Sigmoid colon (tissue), 7 donors: ENCODE measurements around the gene VSIG10L. TPM values are rescaled to one million over a fixed set of nuclear protein-coding genes. Genes with fewer than 3 reads are reported as not detected.

ENCODE experiments used
- DNase-seq: peaks from one replicate; pipeline ENCODE4 v3.0.0-alpha.2; 2019
- H3K27ac ChIP-seq, 4 donors: fragments of 200-600 bp; sonication (generic); one replicate each; pipeline ENCODE4 v1.5.1; 2016 to 2019; ENCODE audit warnings: mild to moderate bottlenecking in 1 of 4
- H3K27me3 ChIP-seq, 3 donors: fragments of 200-600 bp; sonication (generic); one replicate each; pipeline ENCODE4 v1.5.1; 2019; ENCODE audit warnings: mild to moderate bottlenecking in 1 of 3
- H3K36me3 ChIP-seq, 4 donors: fragments of 200-600 bp; sonication (generic); one replicate each; pipeline ENCODE4 v1.5.1; 2016 to 2019
- H3K4me1 ChIP-seq, 4 donors: fragments of 200-600 bp; sonication (generic); one replicate each; pipeline ENCODE4 v1.5.1; 2017 to 2019
- H3K4me3 ChIP-seq, 4 donors: fragments of 200-600 bp; sonication (generic); one replicate each; pipeline ENCODE4 v1.5.1; 2017 to 2019; ENCODE audit warnings: mild to moderate bottlenecking in 2 of 4, moderate library complexity in 1 of 4
- H3K9me3 ChIP-seq, 4 donors: fragments of 200-600 bp in 3 of 4; sonication (generic) in 3 of 4; one replicate each; pipeline versions ENCODE4 v1.5.1 to v1.6.1; 2013 to 2019
- EP300 ChIP-seq, 4 donors: sonication (generic); formaldehyde crosslinking; IDR thresholded peaks; one replicate each; pipeline ENCODE4 v1.6.1; 2017; ENCODE audit warnings: antibody characterized with exemption in 4 of 4
- POLR2A ChIP-seq, 2 donors: fragments of 450-650 bp; IDR thresholded peaks; one replicate each; pipeline ENCODE4 v1.6.1; 2016; ENCODE audit warnings: antibody characterized with exemption in 2 of 2, mild to moderate bottlenecking in 2 of 2, moderate library complexity in 2 of 2
- POLR2AphosphoS5 ChIP-seq, 4 donors: sonication (generic); formaldehyde crosslinking; IDR thresholded peaks; one replicate each; pipeline ENCODE4 v1.6.1; 2017; ENCODE audit warnings: antibody characterized with exemption in 4 of 4
- WGBS, 2 donors: extraction: QIAGEN DNeasy Blood & Tissue Kit; methylation state at CpG; one replicate each; pipeline ENCODE4 v1.1.7; 2013; 5-methylcytosine and 5-hydroxymethylcytosine counted together
- intact Hi-C: fragments of 100-400 bp; cut with DNase I; formaldehyde crosslinking; loops from one replicate; pipeline ENCODE4 v1.15.1; 2023
- polyA plus RNA-seq, 3 donors: library from polyadenylated mRNA; stranded (reverse); fragments of 200-250 nt; gene quantifications; one replicate each; pipeline ENCODE4 v1.2.3, GENCODE V29; 2013
- total RNA-seq, 4 donors: library from RNA; depleted of rRNA; stranded (reverse); fragments of >200 nt; gene quantifications; one replicate each; pipeline ENCODE4 v1.1.0, GENCODE V29; 2016
- TF ChIP-seq, protein P1 (sequence below), 4 experiments: fragments of 450-650 bp in 3 of 4; fragments of 200-600 bp in 1 of 4; IDR thresholded peaks; one replicate each; pipeline ENCODE4 v1.5.1; 2016 to 2019; ENCODE audit warnings: antibody characterized with exemption in 4 of 4, mild to moderate bottlenecking in 3 of 4, moderate library complexity in 2 of 4
- donor health status: healthy with polysubstance abuse.
- donor health status: Bipolar disorder and iron deficiency.
- donor health status: healthy.

Gene VSIG10L
- total and polyA plus RNA-seq, 7 donors = 0.55 to 2.1 (median 1.2) TPM

DNA sequence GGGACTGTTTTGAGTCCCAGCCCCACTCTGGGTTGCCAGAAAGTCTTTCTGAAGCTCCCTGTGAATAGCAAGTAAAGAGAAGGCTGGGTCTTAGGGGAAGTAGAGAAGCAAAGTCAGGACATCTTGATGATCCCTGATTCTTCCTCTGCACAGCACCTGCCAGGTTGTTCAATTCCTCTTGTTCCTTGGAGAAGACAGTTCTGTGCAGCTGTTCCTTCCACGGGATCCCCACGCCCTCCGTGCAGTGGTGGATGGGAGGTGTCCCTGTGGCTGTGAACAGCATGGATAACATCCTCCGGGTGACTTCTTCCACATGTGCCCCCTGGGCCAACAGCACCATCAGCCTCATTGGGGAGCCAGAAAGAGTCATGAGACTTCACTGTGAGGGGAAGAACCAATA lies 59.6 kb downstream of the VSIG10L start:
- TF ChIP-seq, protein P1, sequence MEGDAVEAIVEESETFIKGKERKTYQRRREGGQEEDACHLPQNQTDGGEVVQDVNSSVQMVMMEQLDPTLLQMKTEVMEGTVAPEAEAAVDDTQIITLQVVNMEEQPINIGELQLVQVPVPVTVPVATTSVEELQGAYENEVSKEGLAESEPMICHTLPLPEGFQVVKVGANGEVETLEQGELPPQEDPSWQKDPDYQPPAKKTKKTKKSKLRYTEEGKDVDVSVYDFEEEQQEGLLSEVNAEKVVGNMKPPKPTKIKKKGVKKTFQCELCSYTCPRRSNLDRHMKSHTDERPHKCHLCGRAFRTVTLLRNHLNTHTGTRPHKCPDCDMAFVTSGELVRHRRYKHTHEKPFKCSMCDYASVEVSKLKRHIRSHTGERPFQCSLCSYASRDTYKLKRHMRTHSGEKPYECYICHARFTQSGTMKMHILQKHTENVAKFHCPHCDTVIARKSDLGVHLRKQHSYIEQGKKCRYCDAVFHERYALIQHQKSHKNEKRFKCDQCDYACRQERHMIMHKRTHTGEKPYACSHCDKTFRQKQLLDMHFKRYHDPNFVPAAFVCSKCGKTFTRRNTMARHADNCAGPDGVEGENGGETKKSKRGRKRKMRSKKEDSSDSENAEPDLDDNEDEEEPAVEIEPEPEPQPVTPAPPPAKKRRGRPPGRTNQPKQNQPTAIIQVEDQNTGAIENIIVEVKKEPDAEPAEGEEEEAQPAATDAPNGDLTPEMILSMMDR (IDR thresholded peaks at IDR 0.05) = no peak
- TF ChIP-seq POLR2AphosphoS5 (IDR thresholded peaks at IDR 0.05) (no peak), POLR2A (IDR thresholded peaks at IDR 0.05) (no peak), EP300 (IDR thresholded peaks at IDR 0.05) (no peak)
- Histone ChIP-seq H3K4me1 (no peaks in the 10 kb centered on the region), H3K27me3 (peaks cover 0 to 4% (median 4%) of the 10 kb centered on the region in 3 donors), H3K36me3 (no peaks in the 10 kb centered on the region), H3K4me3 (no peak overlapping the region), H3K27ac (no peak overlapping the region), H3K9me3 (peaks cover 0 to 2% (median 0%) of the 10 kb centered on the region in 4 donors)
- intact Hi-C loops = no loop called here
- DNase-seq = no peak
- 86 to 92% methylated on average over 4 of the region's 4 CpGs for WGBS, 2 donors

Other genes with a start within 250 kb of the VSIG10L start
- gene CTU1, start 233.7 kb downstream of the VSIG10L start, total RNA-seq = 1 to 10 TPM; 5.7 to 9.0 (median 7.3) TPM
- gene CTU1, start 233.7 kb downstream of the VSIG10L start, polyA plus RNA-seq = 1 to 10 TPM in 1 of 3 donors, under 1 TPM in 2; 0.60 to 2.4 (median 0.92) TPM
- gene SIGLEC9, start 217.2 kb downstream of the VSIG10L start, total RNA-seq = 1 to 10 TPM; 2.5 to 9.5 (median 7.0) TPM
- 1 to 10 TPM; 2.4 to 8.8 (median 2.9) TPM for gene SIGLEC9, start 217.2 kb downstream of the VSIG10L start, polyA plus RNA-seq
- gene SIGLEC7, start 199.8 kb downstream of the VSIG10L start, total RNA-seq = 1 to 10 TPM; 1.1 to 3.0 (median 1.9) TPM
- gene SIGLEC7, start 199.8 kb downstream of the VSIG10L start, polyA plus RNA-seq = 1 to 10 TPM; 1.8 to 8.3 (median 3.1) TPM
- gene CD33, start 117.1 kb downstream of the VSIG10L start, total RNA-seq = 1 to 10 TPM; 2.5 to 7.1 (median 4.8) TPM
- 1 to 10 TPM; 3.6 to 8.1 (median 4.2) TPM for gene CD33, start 117.1 kb downstream of the VSIG10L start, polyA plus RNA-seq
- not detected for gene SIGLECL1, start 91.1 kb downstream of the VSIG10L start, total RNA-seq
- not detected for gene SIGLECL1, start 91.1 kb downstream of the VSIG10L start, polyA plus RNA-seq
- 1 to 10 TPM in 1 of 4 donors, not detected in 3; 1.4 TPM for gene IGLON5, start 30.5 kb downstream of the VSIG10L start, total RNA-seq
- gene IGLON5, start 30.5 kb downstream of the VSIG10L start, polyA plus RNA-seq = under 1 TPM in 1 of 3 donors, not detected in 2; 0.26 TPM
- 100 to 1,000 TPM in 2 of 4 donors, 10 to 100 TPM in 2; 59.5 to 158 (median 88.3) TPM for gene ETFB, start 24.2 kb upstream of the VSIG10L start, total RNA-seq
- 100 to 1,000 TPM; 170 to 361 (median 210) TPM for gene ETFB, start 24.2 kb upstream of the VSIG10L start, polyA plus RNA-seq
- gene CLDND2, start 26.9 kb upstream of the VSIG10L start, total RNA-seq = not detected
- gene CLDND2, start 26.9 kb upstream of the VSIG10L start, polyA plus RNA-seq = 1 to 10 TPM in 1 of 3 donors, under 1 TPM in 1, not detected in 1; 0.35 to 3.6 TPM
- 1 to 10 TPM in 2 of 4 donors, not detected in 2; 1.2 to 3.0 TPM for gene NKG7, start 30.5 kb upstream of the VSIG10L start, total RNA-seq
- 10 to 100 TPM in 1 of 3 donors, 1 to 10 TPM in 1, not detected in 1; 3.2 to 14.5 TPM for gene NKG7, start 30.5 kb upstream of the VSIG10L start, polyA plus RNA-seq
- not detected for gene LIM2, start 45.8 kb upstream of the VSIG10L start, total RNA-seq
- not detected for gene LIM2, start 45.8 kb upstream of the VSIG10L start, polyA plus RNA-seq
- gene C19orf84, start 48.5 kb upstream of the VSIG10L start, total RNA-seq = not detected
- under 1 TPM in 1 of 3 donors, not detected in 2; 0.10 TPM for gene C19orf84, start 48.5 kb upstream of the VSIG10L start, polyA plus RNA-seq
- 10 to 100 TPM in 1 of 4 donors, 1 to 10 TPM in 2, under 1 TPM in 1; 0.83 to 13.8 (median 2.5) TPM for gene SIGLEC10, start 75.5 kb upstream of the VSIG10L start, total RNA-seq
- gene SIGLEC10, start 75.5 kb upstream of the VSIG10L start, polyA plus RNA-seq = 10 to 100 TPM in 2 of 3 donors, 1 to 10 TPM in 1; 1.8 to 14.4 (median 11.8) TPM
- gene SIGLEC8, start 116.3 kb upstream of the VSIG10L start, total RNA-seq = under 1 TPM in 1 of 4 donors, not detected in 3; 0.36 TPM
- 1 to 10 TPM in 2 of 3 donors, under 1 TPM in 1; 0.60 to 4.9 (median 1.9) TPM for gene SIGLEC8, start 116.3 kb upstream of the VSIG10L start, polyA plus RNA-seq
- gene CEACAM18, start 136.4 kb upstream of the VSIG10L start, total RNA-seq = not detected
- gene CEACAM18, start 136.4 kb upstream of the VSIG10L start, polyA plus RNA-seq = not detected
- under 1 TPM in 1 of 4 donors, not detected in 3; 0.16 TPM for gene SIGLEC12, start 159.7 kb upstream of the VSIG10L start, total RNA-seq
- gene SIGLEC12, start 159.7 kb upstream of the VSIG10L start, polyA plus RNA-seq = 10 to 100 TPM in 1 of 3 donors, under 1 TPM in 1, not detected in 1; 0.86 to 11.6 TPM
- gene SIGLEC6, start 189.5 kb upstream of the VSIG10L start, total RNA-seq = 1 to 10 TPM in 2 of 4 donors, under 1 TPM in 2; 0.55 to 2.1 (median 1.4) TPM
- gene SIGLEC6, start 189.5 kb upstream of the VSIG10L start, polyA plus RNA-seq = under 1 TPM in 1 of 3 donors, not detected in 2; 0.64 TPM
- 1 to 10 TPM; 3.3 to 5.8 (median 5.2) TPM for gene ZNF175, start 229.1 kb upstream of the VSIG10L start, total RNA-seq
- gene ZNF175, start 229.1 kb upstream of the VSIG10L start, polyA plus RNA-seq = 1 to 10 TPM; 1.4 to 3.6 (median 3.6) TPM